H1 (cell line): Measurements from ENCODE around the gene HBS1L. TPM values are rescaled to one million over a fixed set of nuclear protein-coding genes. Genes with fewer than 3 reads are reported as not detected.

Experiments
- CTCF ChIA-PET: fragments of 300-600 bp; sonication (Branson Sonifier 250); formaldehyde crosslinking; loops from one replicate; lab custom pipeline; 2021; ENCODE audit not compliant: partially characterized antibody; lab: Charles Lee
- POLR2A ChIA-PET: fragments of 300-600 bp; sonication (Branson Sonifier 250); formaldehyde crosslinking; loops from one replicate; lab custom pipeline; 2021; ENCODE audit warnings: inconsistent platforms; ENCODE audit not compliant: partially characterized antibody; lab: Charles Lee
- DNase-seq, 2 experiments: peaks; one replicate each; pipeline versions ENCODE4 v3.0.0 to v3.0.0-alpha.2; 2010 to 2022; ENCODE audit warnings: low spot score in 2 of 2, low read depth in 1 of 2, mixed read lengths in 1 of 2
- FAIRE-seq: peaks from 2 replicates; lab custom pipeline; 2011; peaks lifted over from hg19 to GRCh38; lab: Jason Lieb, UNC
- H2AFZ ChIP-seq: 2 replicates; pipeline ENCODE4 v1.8.1; 2012; ENCODE audit warnings: low read length, inconsistent platforms
- H2AK5ac ChIP-seq: 2 replicates; pipeline ENCODE4 v1.6.1; 2013; ENCODE audit warnings: low read depth, low read length
- H2BK120ac ChIP-seq: replicated peaks from 2 replicates; pipeline ENCODE3; 2013; ENCODE audit warnings: low read depth, low read length, inconsistent platforms
- H2BK12ac ChIP-seq: 2 replicates; pipeline ENCODE4 v1.6.1; 2013; ENCODE audit warnings: low read depth, low read length
- H2BK15ac ChIP-seq: 2 replicates; pipeline ENCODE4 v1.6.1; 2013; ENCODE audit warnings: low read length
- H2BK20ac ChIP-seq: 2 replicates; pipeline ENCODE4 v1.6.1; 2013; ENCODE audit warnings: low read length
- H2BK5ac ChIP-seq: 2 replicates; pipeline ENCODE4 v1.6.1; 2013; ENCODE audit warnings: low read depth, low read length
- H3K14ac ChIP-seq: 2 replicates; pipeline ENCODE4 v1.6.1; 2013; ENCODE audit warnings: inconsistent platforms; ENCODE audit not compliant: insufficient read length
- H3K18ac ChIP-seq: 2 replicates; pipeline ENCODE4 v1.6.1; 2013; ENCODE audit warnings: low read length; ENCODE audit errors: extremely low read depth
- H3K23ac ChIP-seq: 2 replicates; pipeline ENCODE4 v1.6.1; 2013; ENCODE audit warnings: inconsistent platforms; ENCODE audit not compliant: insufficient read length
- H3K23me2 ChIP-seq: 2 replicates; pipeline ENCODE4 v1.6.1; 2013; ENCODE audit warnings: low read depth, low read length
- H3K27ac ChIP-seq: 2 replicates; pipeline ENCODE4 v1.6.1; 2011; ENCODE audit warnings: low read depth, low read length, inconsistent platforms
- H3K27me3 ChIP-seq, 4 experiments: replicated peaks in 1 of 4; 1 replicate in 1 of 4; 2 replicates in 3 of 4; pipeline versions ENCODE4 v1.6.1 to v1.8.1; 2011 to 2013; ENCODE audit warnings: low read length in 3 of 4, mild to moderate bottlenecking in 3 of 4, inconsistent platforms in 2 of 4, mixed read lengths in 2 of 4, moderate library complexity in 1 of 4; ENCODE audit not compliant: control insufficient read depth in 3 of 4, insufficient read depth in 3 of 4; ENCODE audit errors: extremely low read depth in 1 of 4
- H3K36me3 ChIP-seq, 4 experiments: 2 replicates each; pipeline versions ENCODE4 v1.6.1 to v1.8.1; 2011 to 2013; ENCODE audit warnings: mild to moderate bottlenecking in 4 of 4, low read length in 3 of 4, moderate library complexity in 2 of 4, control low read depth in 1 of 4, inconsistent platforms in 1 of 4; ENCODE audit not compliant: insufficient read depth in 4 of 4, control insufficient read depth in 2 of 4
- H3K4ac ChIP-seq: replicated peaks from 2 replicates; pipeline ENCODE3; 2013; ENCODE audit warnings: low read length, low read depth, mixed read lengths, inconsistent platforms; ENCODE audit not compliant: insufficient read length
- H3K4me1 ChIP-seq, 4 experiments: replicated peaks in 1 of 4; 1 replicate in 1 of 4; 2 replicates in 3 of 4; pipeline versions ENCODE4 v1.6.1 to v1.8.1; 2011 to 2013; ENCODE audit warnings: low read length in 3 of 4, inconsistent platforms in 2 of 4, mixed read lengths in 1 of 4; ENCODE audit not compliant: insufficient read depth in 4 of 4, control insufficient read depth in 3 of 4
- H3K4me2 ChIP-seq, 2 experiments: 2 replicates each; pipeline versions ENCODE4 v1.6.1 to v1.8.1; 2011 to 2013; ENCODE audit warnings: low read depth in 2 of 2, low read length in 2 of 2, control low read depth in 1 of 2, inconsistent platforms in 1 of 2, mild to moderate bottlenecking in 1 of 2; ENCODE audit not compliant: insufficient read depth in 1 of 2
- H3K4me3 ChIP-seq, 4 experiments: fragments of 200-600, 300-600 bp in 1 of 4; sonication (generic), shearing (Covaris generic), sonication (Bioruptor Twin) in 1 of 4; 2 replicates each; pipeline versions ENCODE4 v1.5.1 to v1.8.1; 2011 to 2016; ENCODE audit warnings: low read length in 4 of 4, low read depth in 3 of 4, control low read depth in 2 of 4, inconsistent platforms in 2 of 4, mild to moderate bottlenecking in 2 of 4, mixed read lengths in 1 of 4, moderate library complexity in 1 of 4; ENCODE audit not compliant: insufficient read depth in 2 of 4; ENCODE audit errors: extremely low read depth in 1 of 4
- H3K56ac ChIP-seq: replicated peaks from 2 replicates; pipeline ENCODE3; 2013; ENCODE audit warnings: low read depth, mild to moderate bottlenecking, mixed read lengths, low read length, inconsistent platforms; ENCODE audit not compliant: insufficient read length
- H3K79me1 ChIP-seq: 2 replicates; pipeline ENCODE4 v1.6.1; 2013; ENCODE audit warnings: low read depth, low read length, control low read depth
- H3K79me2 ChIP-seq, 2 experiments: 2 replicates each; pipeline versions ENCODE4 v1.6.1 to v1.8.1; 2012 to 2013; ENCODE audit warnings: low read length in 2 of 2, mild to moderate bottlenecking in 2 of 2, inconsistent platforms in 1 of 2; ENCODE audit not compliant: insufficient read depth in 2 of 2, control insufficient read depth in 1 of 2
- H3K9ac ChIP-seq, 4 experiments: replicated peaks in 1 of 4; 1 replicate in 1 of 4; 2 replicates in 3 of 4; pipeline versions ENCODE4 v1.6.1 to v1.8.1; 2011 to 2013; ENCODE audit warnings: low read depth in 3 of 4, low read length in 3 of 4, control low read depth in 2 of 4, mild to moderate bottlenecking in 2 of 4, moderate library complexity in 2 of 4, inconsistent platforms in 1 of 4; ENCODE audit errors: extremely low read depth in 1 of 4
- H3K9me3 ChIP-seq, 2 experiments: 2 replicates each; pipeline versions ENCODE4 v1.6.1 to v1.8.1; 2012 to 2013; ENCODE audit warnings: mild to moderate bottlenecking in 2 of 2, moderate library complexity in 2 of 2, control low read depth in 1 of 2, inconsistent platforms in 1 of 2, low read depth in 1 of 2, low read length in 1 of 2, mixed read lengths in 1 of 2; ENCODE audit not compliant: insufficient read depth in 2 of 2
- H4K20me1 ChIP-seq, 2 experiments: replicated peaks in 1 of 2; 2 replicates each; pipeline versions ENCODE3 to v1.8.1; 2011 to 2013; ENCODE audit warnings: inconsistent platforms in 2 of 2, low read length in 2 of 2, mild to moderate bottlenecking in 1 of 2; ENCODE audit not compliant: insufficient read depth in 2 of 2, control insufficient read depth in 1 of 2
- H4K5ac ChIP-seq: 2 replicates; pipeline ENCODE4 v1.6.1; 2013; ENCODE audit warnings: low read length, low read depth, mixed read lengths, inconsistent platforms; ENCODE audit not compliant: insufficient read length
- H4K8ac ChIP-seq: 2 replicates; pipeline ENCODE4 v1.8.0; 2013; ENCODE audit warnings: mild to moderate bottlenecking, moderate library complexity, low read length, inconsistent platforms; ENCODE audit not compliant: insufficient read depth; ENCODE audit errors: extremely low read depth
- H4K91ac ChIP-seq: replicated peaks from 2 replicates; pipeline ENCODE3; 2013; ENCODE audit warnings: low read length, mixed read lengths, inconsistent platforms; ENCODE audit not compliant: insufficient read length
- CTBP2 ChIP-seq: IDR thresholded peaks from 2 replicates; pipeline ENCODE4 v1.7.0; 2011; ENCODE audit warnings: borderline replicate concordance, mild to moderate bottlenecking, moderate library complexity, mixed read lengths, low read length; ENCODE audit not compliant: insufficient read depth, insufficient read length
- HDAC6 ChIP-seq: IDR thresholded peaks from one replicate; pipeline ENCODE4 v1.7.1; 2012; ENCODE audit warnings: low read depth, mild to moderate bottlenecking, inconsistent platforms, low read length, moderate library complexity
- JUND ChIP-seq: IDR thresholded peaks from 2 replicates; pipeline ENCODE4 v1.6.1; 2011; ENCODE audit warnings: mild to moderate bottlenecking, improper control_type of control experiment, low read length
- RBBP5 ChIP-seq: IDR thresholded peaks from 2 replicates; pipeline ENCODE4 v1.7.1; 2012; ENCODE audit warnings: low read depth, mild to moderate bottlenecking, inconsistent platforms, low read length, moderate library complexity, borderline replicate concordance
- RNF2 ChIP-seq: fragments of 200-900, 300-1000 bp; sonication (generic); IDR thresholded peaks from 2 replicates; pipeline ENCODE4 v1.7.1; 2016; ENCODE audit warnings: borderline replicate concordance, low read depth, mild to moderate bottlenecking, antibody characterized with exemption, low read length; ENCODE audit not compliant: poor library complexity, severe bottlenecking; ENCODE audit errors: missing control alignments
- SP4 ChIP-seq: IDR thresholded peaks from 2 replicates; pipeline ENCODE4 v1.6.1; 2012; ENCODE audit warnings: low read length, inconsistent platforms
- SRF ChIP-seq: IDR thresholded peaks from 2 replicates; pipeline ENCODE4 v1.6.1; 2011; ENCODE audit warnings: mild to moderate bottlenecking, low read depth, low read length, moderate library complexity
- TAF1 ChIP-seq: IDR thresholded peaks from 2 replicates; pipeline ENCODE4 v1.6.1; 2011; ENCODE audit warnings: mild to moderate bottlenecking, low read depth, low read length
- TAF7 ChIP-seq: optimal IDR thresholded peaks from 2 replicates; pipeline ENCODE3; 2011; ENCODE audit warnings: low read depth, mild to moderate bottlenecking, inconsistent platforms, low read length, moderate library complexity, borderline replicate concordance
- USF2 ChIP-seq: IDR thresholded peaks from 2 replicates; pipeline ENCODE4 v1.6.1; 2011; ENCODE audit warnings: low read length, improper control_type of control experiment
- YY1 ChIP-seq: IDR thresholded peaks from 2 replicates; pipeline ENCODE4 v1.6.1; 2011; ENCODE audit warnings: low read depth, mild to moderate bottlenecking, low read length
- WGBS, 2 experiments: shearing (Covaris generic) in 1 of 2; methylation state at CpG; one replicate each; pipeline versions ENCODE4 v1.1.6 to v1.1.7; 2013 to 2015; ENCODE audit warnings: low lambda C conversion rate in 2 of 2, mixed read lengths in 2 of 2, inconsistent platforms in 1 of 2, low coverage in 1 of 2, missing lambda C conversion rate in 1 of 2; ENCODE audit not compliant: insufficient replicate concordance in 2 of 2, insufficient coverage in 1 of 2, insufficient read length in 1 of 2; ENCODE audit errors: extremely low coverage in 1 of 2, missing lambda C conversion rate in 1 of 2; 5-methylcytosine and 5-hydroxymethylcytosine counted together
- polyA plus RNA-seq, 7 experiments: library from polyadenylated mRNA; depleted of rRNA in 3 of 7; stranded (reverse) in 5 of 7; unstranded in 2 of 7; fragments of >200 nt in 5 of 7; fragments of 200-250 nt in 2 of 7; gene quantifications; 1 replicate in 5 of 7; 2 replicates in 1 of 7; 4 replicates in 1 of 7; pipeline versions ENCODE4 v1.2.1 to v1.2.3, GENCODE V29; 2011 to 2013; ENCODE audit warnings: missing spikeins in 2 of 7, mixed read lengths in 2 of 7
- total RNA-seq: library from RNA; stranded (reverse); fragmentation: NEBNext Ultra II Directional; extraction: Animal tissue kit (Norgen Biotek cat#: 25700); gene quantifications from 2 replicates; pipeline ENCODE4 v1.2.1, GENCODE V29; 2021
- TF ChIP-seq, protein P1 (sequence below): IDR thresholded peaks from 2 replicates; pipeline ENCODE4 v1.6.1; 2012; ENCODE audit warnings: inconsistent platforms

HBS1L gene
- total and polyA plus RNA-seq, 2 of the 8 experiments (the other 6 are each of a cell fraction or from before 2014, with no cell fraction given), result 28.1 to 97.1 TPM

DNA sequence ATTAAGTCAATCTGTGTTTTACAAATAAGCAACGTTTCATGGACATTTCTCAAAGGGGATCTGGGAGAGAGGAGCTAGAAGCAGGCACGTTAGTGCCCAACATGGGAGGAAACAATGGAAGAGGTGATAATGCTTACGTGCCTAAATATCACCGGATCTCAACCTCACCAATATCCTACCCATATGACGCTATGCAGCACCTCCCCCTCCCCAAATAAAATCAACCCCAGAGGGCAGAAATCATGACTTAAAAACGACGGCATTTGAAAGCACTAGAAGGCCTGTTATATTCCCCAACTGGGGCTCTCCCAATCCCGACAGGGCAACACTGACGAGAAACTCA, 425 bp downstream of the HBS1L start:
- no peak overlapping the region for H2BK15ac ChIP-seq
- peaks cover 20 to 52% of the 10 kb centered on the region in 2 experiments for H3K79me2 ChIP-seq
- no peak overlapping the region for H3K4ac ChIP-seq
- peak overlapping the region; percentile 48 for H4K91ac ChIP-seq
- peak overlapping the region; percentile 95 for H2BK5ac ChIP-seq
- H3K23me2 ChIP-seq, result peaks cover 6% of the 10 kb centered on the region; the same call in 1 of the 2 replicates
- H2AFZ ChIP-seq, result peak overlapping the region; percentile 96
- H3K18ac ChIP-seq, result peak overlapping the region; percentile 84
- no peaks in the 10 kb centered on the region for H3K27me3 ChIP-seq
- DNase-seq, result no peak
- H2BK12ac ChIP-seq, result no peak overlapping the region; the same call in 1 of the 2 replicates
- 1% methylated on average over 9 of the region's 9 CpGs; no CpG with 5 or more reads in 1 of the 2 experiments for WGBS, 2 experiments
- peaks cover 0 to 2% (median 1%) of the 10 kb centered on the region in 4 experiments; a peak in 4 of 7 replicates for H3K4me1 ChIP-seq
- H3K9me3 ChIP-seq, result no peaks in the 10 kb centered on the region
- H2AK5ac ChIP-seq, result no peak overlapping the region
- H3K4me3 ChIP-seq, result peak overlapping the region; percentile 79 to 99 (median 96)
- H4K5ac ChIP-seq, result peak overlapping the region; percentile 67
- H3K23ac ChIP-seq, result no peak overlapping the region
- FAIRE-seq, result no peak
- no peak overlapping the region for H2BK20ac ChIP-seq
- POLR2A ChIA-PET, result interaction anchor here (0.8 to 2.3 kb wide), 10 partner anchors 8 to 176 kb away, joined by 3 to 10 read pairs (median 6); no protein-coding TSS in a partner anchor
- H4K20me1 ChIP-seq, result no peaks in the 10 kb centered on the region
- peak overlapping the region; percentile 96; the same call in 1 of the 2 replicates for H4K8ac ChIP-seq
- peaks cover 2% of the 10 kb centered on the region; the same call in 1 of the 2 replicates for H3K79me1 ChIP-seq
- H3K14ac ChIP-seq, result no peak overlapping the region
- H2BK120ac ChIP-seq, result no peak overlapping the region
- CTCF ChIA-PET, result no interaction called here
- H3K4me2 ChIP-seq, result peak overlapping the region; percentile 48 to 91
- peak overlapping the region; percentile 94 for H3K27ac ChIP-seq
- peak overlapping the region; percentile 52 for H3K56ac ChIP-seq
- peaks cover 2 to 6% (median 4%) of the 10 kb centered on the region in 4 experiments; a peak in 3 of 8 replicates for H3K36me3 ChIP-seq
- H3K9ac ChIP-seq, result peak overlapping the region; percentile 91 to 99 (median 96)
- TF ChIP-seq TAF7, result no peak
- TF ChIP-seq RNF2, result no peak
- no peak for TF ChIP-seq TAF1
- TF ChIP-seq YY1, result no peak
- TF ChIP-seq SP4, result no peak; the same call in 1 of the 2 replicates
- no peak for TF ChIP-seq JUND
- TF ChIP-seq, protein P1, sequence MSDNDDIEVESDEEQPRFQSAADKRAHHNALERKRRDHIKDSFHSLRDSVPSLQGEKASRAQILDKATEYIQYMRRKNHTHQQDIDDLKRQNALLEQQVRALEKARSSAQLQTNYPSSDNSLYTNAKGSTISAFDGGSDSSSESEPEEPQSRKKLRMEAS, result no peak
- no peak for TF ChIP-seq SRF
- TF ChIP-seq HDAC6, result no peak
- TF ChIP-seq USF2, result no peak
- no peak for TF ChIP-seq RBBP5
- TF ChIP-seq CTBP2, result no peak
